GM12801 (cell line): Measurements from ENCODE around the gene DOCK6.

Experiments
- CTCF ChIP-seq: IDR thresholded peaks from one replicate; pipeline ENCODE4 v1.5.1; 2011; ENCODE audit warnings: control low read depth; ENCODE audit not compliant: insufficient read length; ENCODE audit errors: extremely low read depth

Gene DOCK6

GRCh38 chr19:11179716-11180297, 82.5 kb downstream of the DOCK6 start:
- no peak for TF ChIP-seq CTCF

GRCh38 chr19:11177592-11177991, 84.7 kb downstream of the DOCK6 start:
- TF ChIP-seq CTCF = no peak

- no peak for TF ChIP-seq CTCF
Observed at GRCh38 chr19:11176466-11177193, 85.7 kb downstream of the DOCK6 start.

GRCh38 chr19:11175920-11176319, 86.4 kb downstream of the DOCK6 start:
- no peak for TF ChIP-seq CTCF

GRCh38 chr19:11174336-11174735, 88.0 kb downstream of the DOCK6 start:
- TF ChIP-seq CTCF = no peak

GRCh38 chr19:11173516-11174155, 88.7 kb downstream of the DOCK6 start:
- TF ChIP-seq CTCF = no peak

GRCh38 chr19:11172576-11172975, 89.7 kb downstream of the DOCK6 start:
- TF ChIP-seq CTCF = no peak
